ENCODE data around the gene NEU2.
"Not testable (repeated sequence)": the region's sequence is repeated elsewhere in the genome, so short reads cannot be mapped to it uniquely, and the experiment has no call there.

Gene NEU2

GRCh38 chr2:233058717-233059546 lies 26.5 kb downstream of the NEU2 start:
- DNase-seq: peak; percentile 62

GRCh38 chr2:233059547-233059796 lies 27.0 kb downstream of the NEU2 start:
- DNase-seq: no peak

GRCh38 chr2:233059797-233060500 lies 27.5 kb downstream of the NEU2 start, which contains the start of gene INPP5D:
TSS of gene INPP5D (plus strand) at chr2:233060342. CDS start at chr2:233060479, 137 bp downstream.
- peak; percentile 90 for DNase-seq

- no peak for DNase-seq
Observed at GRCh38 chr2:233060501-233060979, 28.1 kb downstream of the NEU2 start.

GRCh38 chr2:233060980-233061590 lies 28.6 kb downstream of the NEU2 start:
- peak; percentile 73 for DNase-seq

GRCh38 chr2:233061591-233062450 lies 29.3 kb downstream of the NEU2 start:
- DNase-seq: peak; percentile 76

GRCh38 chr2:233062451-233062850 lies 30.0 kb downstream of the NEU2 start:
- peak; percentile 60 for DNase-seq

GRCh38 chr2:233062946-233063268 lies 30.4 kb downstream of the NEU2 start:
- DNase-seq: no peak

GRCh38 chr2:233063269-233063975 lies 30.9 kb downstream of the NEU2 start:
- DNase-seq: peak; percentile 73

GRCh38 chr2:233063976-233064411 lies 31.5 kb downstream of the NEU2 start:
- DNase-seq: peak; percentile 61

- peak; percentile 44 for DNase-seq
Observed at GRCh38 chr2:233064530-233065199, 32.2 kb downstream of the NEU2 start.

- DNase-seq: not testable (repeated sequence)
Observed at GRCh38 chr2:233065200-233065589, 32.7 kb downstream of the NEU2 start.

GRCh38 chr2:233065954-233066470 lies 33.5 kb downstream of the NEU2 start:
- DNase-seq: peak; percentile 42

- peak; percentile 8 for DNase-seq
Observed at GRCh38 chr2:233068762-233069418, 36.4 kb downstream of the NEU2 start.

GRCh38 chr2:233072838-233073237 lies 40.4 kb downstream of the NEU2 start:
- no peak for DNase-seq

- no peak for DNase-seq
Observed at GRCh38 chr2:233074106-233074505, 41.6 kb downstream of the NEU2 start.

GRCh38 chr2:233075141-233075965 lies 42.9 kb downstream of the NEU2 start:
- no peak for DNase-seq

GRCh38 chr2:233075966-233076339 lies 43.5 kb downstream of the NEU2 start:
- DNase-seq: no peak

GRCh38 chr2:233076749-233077148 lies 44.3 kb downstream of the NEU2 start:
- DNase-seq: no peak

GRCh38 chr2:233079473-233079877 lies 47.0 kb downstream of the NEU2 start:
- peak; percentile 73 for DNase-seq

Data from activated effector memory CD4-positive, alpha-beta T cell treated with anti-CD3 and anti-CD28 coated beads, Interleukin-2, amount 50 U/mL, for 16 hours (primary cell).